Iris pigment epithelial cell (primary cell): ENCODE data around the gene TDRKH.

Experiments
- DNase-seq: peaks from one replicate; pipeline ENCODE4 v3.0.0-alpha.2; 2011; ENCODE audit warnings: low read depth

Gene TDRKH

GRCh38 chr1:151823175-151823574 lies 32.9 kb upstream of the TDRKH start:
- DNase-seq, result no peak

DNA sequence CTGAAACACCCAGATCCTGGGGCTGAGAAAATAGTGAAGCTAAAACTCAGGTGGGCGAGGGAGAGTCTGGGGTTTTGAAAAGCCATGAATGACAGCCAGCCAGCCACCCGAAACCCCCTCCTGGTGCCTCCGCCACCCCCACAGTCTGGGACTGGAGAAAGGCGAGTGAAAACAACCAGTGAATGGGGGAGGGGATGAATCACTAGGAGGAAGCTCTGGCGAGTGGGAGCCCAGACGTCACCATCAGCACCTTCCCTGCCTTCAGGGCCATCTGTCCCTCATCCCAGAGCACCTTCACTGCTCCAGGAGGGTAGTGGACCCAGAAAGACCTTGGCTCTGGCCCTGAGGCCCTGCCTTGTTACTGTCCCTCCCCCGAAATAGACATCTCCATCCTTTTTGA lies 32.1 kb upstream of the TDRKH start:
- DNase-seq, result no peak

DNA sequence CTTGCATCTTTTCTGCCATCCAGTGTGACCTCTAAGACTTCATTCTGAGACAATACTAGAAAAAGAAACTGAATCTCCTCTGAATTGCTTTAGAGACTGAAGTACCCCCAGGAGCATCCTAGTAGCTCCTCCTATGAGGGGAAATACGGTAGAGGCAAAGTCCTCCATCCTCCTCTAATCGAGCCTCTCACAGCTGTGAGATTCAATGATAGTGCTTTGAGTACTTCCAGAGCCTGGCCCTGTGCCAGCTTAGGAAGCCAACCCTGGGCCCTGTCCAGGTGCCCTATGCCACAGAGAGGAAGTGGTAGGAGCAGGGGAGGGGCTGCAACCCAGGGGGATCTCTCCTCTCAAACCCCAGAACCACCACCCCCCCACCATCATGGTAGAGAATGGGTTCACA lies 30.6 kb upstream of the TDRKH start:
- DNase-seq, result no peak

DNA sequence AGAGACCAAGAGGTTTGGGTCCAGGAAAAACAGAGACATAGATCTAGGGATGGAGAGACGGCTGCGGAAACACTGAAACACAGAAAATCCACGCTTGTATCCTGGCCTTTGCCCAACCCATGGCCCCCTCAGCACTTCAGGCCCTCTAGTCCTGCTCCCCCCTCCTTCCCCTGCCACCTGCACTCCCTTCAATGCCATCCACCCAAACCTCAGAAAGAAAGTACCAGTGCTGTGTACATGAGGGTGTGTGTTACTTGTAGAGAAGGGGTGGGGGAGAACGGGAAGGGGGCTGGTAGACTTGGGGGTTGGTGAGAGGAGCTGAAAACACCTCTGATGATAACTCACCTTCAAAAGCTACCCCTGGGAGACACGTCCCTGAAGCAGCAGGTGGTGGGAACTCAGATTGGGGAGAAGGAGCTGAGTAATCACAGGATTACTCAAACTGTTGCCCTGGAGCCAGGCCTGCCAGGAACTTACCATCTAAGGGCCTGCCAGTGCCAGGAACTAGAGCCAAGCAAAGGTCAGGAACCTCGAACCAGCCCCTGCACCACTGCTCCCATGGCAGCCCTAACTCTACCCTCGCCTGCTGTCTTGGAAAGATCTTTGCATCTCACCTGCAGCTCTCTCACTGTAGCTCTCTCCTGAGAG lies 29.8 kb upstream of the TDRKH start:
- no peak for DNase-seq

DNA sequence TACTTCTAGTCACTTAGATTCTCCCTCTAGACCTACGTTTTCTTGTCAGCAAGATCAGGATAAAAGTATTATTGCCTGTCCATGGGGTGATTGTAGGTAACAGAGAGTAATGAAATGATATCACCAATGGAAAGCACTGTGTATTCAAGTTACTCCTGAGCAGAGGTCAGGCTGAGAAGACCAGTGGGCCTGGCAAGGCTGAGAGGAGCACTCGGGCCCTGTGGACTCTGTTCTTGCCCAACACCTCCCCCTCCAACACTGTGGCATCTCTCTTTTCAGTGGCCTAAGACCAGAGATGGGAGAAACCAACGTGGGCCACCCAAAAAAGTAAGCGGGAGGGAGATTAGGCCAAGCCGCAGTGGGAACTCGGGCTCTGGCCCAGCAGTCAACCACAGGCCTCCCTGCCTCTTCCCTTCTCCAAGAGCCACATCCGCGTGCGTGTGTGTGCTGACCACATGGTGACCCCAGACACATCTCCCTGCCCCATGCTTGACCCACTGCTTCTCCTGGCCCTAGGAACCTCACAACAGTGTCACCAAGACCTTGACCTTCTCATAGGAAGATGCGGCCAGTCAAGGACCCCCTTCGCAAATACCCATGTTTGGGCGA lies 29.0 kb upstream of the TDRKH start:
- DNase-seq, result no peak

DNA sequence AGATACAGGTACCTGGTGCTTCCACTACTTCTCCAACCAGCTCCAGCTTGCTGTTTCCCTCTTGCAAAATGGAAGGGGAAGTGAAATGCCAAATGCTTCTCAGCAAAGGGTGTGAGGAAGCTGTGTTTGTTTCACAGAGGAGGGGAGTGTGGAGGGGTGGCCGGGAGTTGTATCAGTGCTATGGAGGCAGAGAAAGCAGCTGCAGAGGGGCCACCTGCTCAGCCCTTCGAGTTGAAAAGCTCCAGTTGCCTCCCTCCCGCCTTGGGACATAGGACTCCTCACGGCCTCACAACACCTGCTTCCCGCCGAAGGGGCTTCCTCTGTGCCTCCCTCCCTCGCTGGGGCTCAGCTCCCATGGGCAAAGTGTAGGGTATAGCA lies 27.0 kb upstream of the TDRKH start:
- no peak for DNase-seq

- no peak for DNase-seq
Measured at GRCh38 chr1:151816548-151817352, 26.4 kb upstream of the TDRKH start.

DNA sequence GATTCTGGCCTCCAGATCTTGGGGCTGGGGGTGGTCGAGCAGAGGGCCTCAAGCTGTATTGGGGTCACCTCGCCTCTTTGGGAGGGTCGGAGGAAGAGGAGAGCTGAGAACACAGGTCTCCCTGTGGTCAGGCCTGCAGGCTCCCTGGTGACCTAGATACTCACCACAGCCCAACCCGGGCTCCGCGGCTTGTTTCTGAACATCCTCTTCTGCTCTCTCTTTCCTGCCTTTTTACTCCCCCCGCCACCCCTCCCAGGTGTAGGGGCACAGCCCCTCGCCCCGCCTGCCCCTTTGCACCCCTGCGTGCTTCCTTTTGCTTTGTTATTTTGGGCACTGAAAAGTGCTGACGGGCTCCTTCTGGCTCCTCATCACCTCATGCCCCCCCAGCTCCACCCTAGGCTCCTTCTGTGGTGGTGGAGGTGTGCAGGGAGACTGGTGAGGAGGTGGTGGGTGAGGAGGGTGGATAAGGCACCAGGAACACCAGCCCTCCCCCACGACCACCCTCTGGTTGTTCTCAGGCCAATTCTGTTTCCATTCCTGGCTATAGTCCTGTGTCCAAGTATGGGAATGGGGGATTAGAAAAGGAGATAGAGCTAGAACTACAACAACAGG lies 25.5 kb upstream of the TDRKH start:
- no peak for DNase-seq

- DNase-seq, result no peak
Measured at GRCh38 chr1:151814971-151815545, 24.8 kb upstream of the TDRKH start.

GRCh38 chr1:151814426-151814825 lies 24.1 kb upstream of the TDRKH start:
- DNase-seq, result no peak

GRCh38 chr1:151813271-151813977 lies 23.1 kb upstream of the TDRKH start:
- DNase-seq, result no peak

- peak; percentile 9 for DNase-seq
Measured at GRCh38 chr1:151811181-151811580, 20.9 kb upstream of the TDRKH start.

DNA sequence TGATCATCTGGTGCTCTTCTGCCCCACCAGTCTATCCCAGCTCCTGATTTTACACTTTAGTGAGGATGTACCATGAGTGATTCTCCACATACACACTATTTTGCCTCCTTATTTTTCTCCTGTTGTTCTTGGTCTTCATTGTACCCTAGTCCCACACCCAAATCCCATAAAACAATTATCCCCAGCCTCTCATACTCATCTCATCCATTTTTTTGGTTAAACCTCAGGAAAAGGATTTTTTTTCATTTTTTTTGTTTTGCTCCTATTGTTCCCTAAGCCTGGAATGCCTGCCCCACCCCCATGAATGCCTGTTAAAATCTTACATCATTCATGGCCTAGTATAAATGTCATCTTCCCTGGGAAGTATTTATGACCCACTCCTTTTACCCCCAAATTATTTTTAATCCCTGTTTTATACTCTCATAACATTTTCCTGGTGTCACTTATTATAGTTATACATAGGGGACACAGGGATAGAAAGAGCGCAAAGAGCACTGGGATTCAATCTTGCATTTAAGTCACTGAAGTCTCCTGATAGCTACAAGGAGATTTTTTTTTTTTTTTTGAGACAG lies 19.8 kb upstream of the TDRKH start:
- no peak for DNase-seq

GRCh38 chr1:151809290-151809984 lies 19.1 kb upstream of the TDRKH start:
- DNase-seq, result no peak

DNA sequence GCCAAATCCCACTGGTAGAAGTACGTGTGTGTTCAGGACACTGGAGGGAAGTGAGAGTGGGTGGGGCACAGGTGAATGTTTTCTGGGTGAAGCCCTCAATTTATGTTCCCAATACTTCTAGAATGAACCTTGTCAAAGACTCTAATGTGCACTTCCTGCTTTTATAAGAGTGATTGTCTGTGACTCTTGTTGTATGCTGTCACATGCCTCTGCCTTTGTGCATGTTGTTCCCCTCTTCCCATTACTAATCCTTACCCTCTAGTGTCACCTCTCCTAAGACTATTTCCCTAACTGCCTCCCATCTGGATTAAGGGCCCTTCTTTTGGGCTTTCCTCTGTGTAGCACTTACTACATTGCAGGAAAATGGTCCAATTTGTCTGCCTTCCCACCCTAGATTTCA lies 17.5 kb upstream of the TDRKH start:
- no peak for DNase-seq

DNA sequence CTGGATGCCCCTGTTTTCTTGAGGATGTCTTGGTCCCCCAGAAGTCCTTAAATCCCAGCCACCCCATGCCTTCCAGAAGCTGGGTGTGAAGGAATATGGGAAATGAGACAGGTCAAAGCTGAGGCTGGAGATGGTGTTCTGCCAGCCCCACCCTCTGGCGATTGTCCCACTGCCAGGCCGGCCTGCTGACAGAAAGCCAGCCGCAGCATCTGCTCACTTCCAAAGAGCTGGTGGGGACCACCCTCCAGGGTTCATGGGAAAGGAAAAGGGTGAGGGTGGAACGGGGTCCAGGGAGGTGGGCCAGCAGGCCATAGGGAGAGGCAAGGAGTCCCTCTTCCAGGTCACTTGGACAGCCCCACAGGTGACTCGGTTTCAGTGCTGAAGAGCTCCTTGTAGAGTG lies 16.8 kb upstream of the TDRKH start:
- DNase-seq, result no peak

GRCh38 chr1:151806170-151806569 lies 15.9 kb upstream of the TDRKH start:
- DNase-seq, result no peak

- no peak for DNase-seq
Measured at GRCh38 chr1:151805066-151805820, 14.9 kb upstream of the TDRKH start, which contains the start of gene LINGO4. Gene LINGO4 (minus strand): TSS chr1:151805419. CDS start chr1:151802704, 2,715 bp downstream.

- no peak for DNase-seq
Measured at GRCh38 chr1:151803915-151804314, 13.6 kb upstream of the TDRKH start.

DNA sequence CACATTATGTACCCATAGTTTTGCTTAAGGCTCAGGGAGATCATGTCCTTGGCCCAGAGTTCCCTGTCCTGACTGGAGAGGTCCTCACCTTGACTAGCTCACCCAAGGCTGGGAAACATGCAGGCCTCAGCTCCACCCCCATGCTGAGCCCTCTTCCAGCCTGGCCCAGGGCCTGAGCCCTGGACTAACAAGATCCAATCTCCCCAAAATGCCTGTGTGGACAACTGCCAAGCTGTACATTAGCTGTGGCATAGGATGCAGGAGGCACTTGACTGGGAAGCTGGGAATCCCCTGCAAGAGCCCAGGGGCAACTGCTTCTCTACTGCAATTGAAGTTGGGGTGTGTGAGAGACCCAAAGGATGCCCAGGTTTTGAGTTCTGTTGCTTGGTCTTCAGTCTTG lies 12.9 kb upstream of the TDRKH start:
- no peak for DNase-seq
